Amniotic epithelial cell (primary cell): ENCODE data around the gene POU2AF1.

ENCODE experiments used
- DNase-seq: peaks from one replicate; pipeline ENCODE4 v3.0.0-alpha.2; 2010; ENCODE audit warnings: low read depth

POU2AF1 gene

GRCh38 chr11:111310723-111311122, 68.4 kb downstream of the POU2AF1 start:
- DNase-seq, result no peak

GRCh38 chr11:111310088-111310487, 69.0 kb downstream of the POU2AF1 start:
- no peak for DNase-seq

GRCh38 chr11:111309215-111309915, 69.7 kb downstream of the POU2AF1 start:
- no peak for DNase-seq

GRCh38 chr11:111308140-111308539, 70.9 kb downstream of the POU2AF1 start:
- no peak for DNase-seq

GRCh38 chr11:111307472-111308108, 71.5 kb downstream of the POU2AF1 start:
- DNase-seq, result no peak

GRCh38 chr11:111306321-111306720, 72.8 kb downstream of the POU2AF1 start:
- DNase-seq, result no peak

GRCh38 chr11:111305876-111306275, 73.2 kb downstream of the POU2AF1 start:
- DNase-seq, result no peak

- DNase-seq, result no peak
These were observed 73.8 kb downstream of the POU2AF1 start for GRCh38 chr11:111305162-111305802.

GRCh38 chr11:111303461-111303860, 75.6 kb downstream of the POU2AF1 start:
- no peak for DNase-seq

- DNase-seq, result no peak
These were observed 76.8 kb downstream of the POU2AF1 start for GRCh38 chr11:111302298-111302697.
